Muscle layer of colon (tissue), 2 donors: ENCODE measurements around the gene UVRAG.

Experiments used
- H3K27ac ChIP-seq: one replicate; pipeline ENCODE4 v1.7.0; 2013; ENCODE audit warnings: low read depth, mild to moderate bottlenecking, low read length, moderate library complexity
- H3K27me3 ChIP-seq, 2 donors: one replicate each; pipeline ENCODE4 v1.7.0; 2013; ENCODE audit warnings: low read length in 2 of 2, mild to moderate bottlenecking in 2 of 2; ENCODE audit not compliant: insufficient read depth in 2 of 2, control insufficient read depth in 1 of 2
- H3K36me3 ChIP-seq: one replicate; pipeline ENCODE4 v1.7.0; 2013; ENCODE audit warnings: mild to moderate bottlenecking, low read length; ENCODE audit not compliant: insufficient read depth
- H3K4me1 ChIP-seq: one replicate; pipeline ENCODE4 v1.7.0; 2013; ENCODE audit warnings: mild to moderate bottlenecking, low read length; ENCODE audit not compliant: insufficient read depth
- H3K4me3 ChIP-seq, 2 donors: one replicate each; pipeline ENCODE4 v1.7.0; 2013; ENCODE audit warnings: low read length in 2 of 2, low read depth in 1 of 2, mild to moderate bottlenecking in 1 of 2, moderate library complexity in 1 of 2
- H3K9ac ChIP-seq: one replicate; pipeline ENCODE4 v1.7.0; 2013; ENCODE audit warnings: low read length
- H3K9me3 ChIP-seq: one replicate; pipeline ENCODE4 v1.7.0; 2013; ENCODE audit warnings: mild to moderate bottlenecking, low read length
- donor health status: abdominal sarcoma.
- donor health status: Adenocarcinoma of cecum.

The UVRAG gene

DNA sequence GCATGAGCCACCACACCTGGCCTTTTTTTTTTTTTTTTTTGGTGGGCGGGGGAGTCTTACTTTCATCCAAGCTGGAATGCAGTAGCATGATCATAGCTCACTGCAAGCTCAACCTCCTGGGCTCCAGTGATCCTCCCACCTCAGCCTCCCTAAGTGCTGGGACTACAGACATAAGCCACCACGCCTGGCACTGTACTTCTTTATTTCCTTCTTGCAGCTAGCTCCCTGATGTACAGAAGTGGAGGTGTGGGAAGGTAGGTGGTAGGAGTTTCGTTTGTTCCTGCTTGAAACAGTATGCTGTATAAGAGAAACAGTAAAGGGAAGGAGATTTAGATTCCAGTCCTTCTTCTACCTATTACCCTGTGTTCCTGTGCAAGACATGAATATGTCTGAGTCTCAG is 319.2 kb downstream of the UVRAG start:
- H3K9ac ChIP-seq, result no peak overlapping the region
- H3K36me3 ChIP-seq, result no peaks in the 10 kb centered on the region
- H3K27ac ChIP-seq, result no peak overlapping the region
- no peaks in the 10 kb centered on the region for H3K9me3 ChIP-seq
- no peaks in the 10 kb centered on the region for H3K27me3 ChIP-seq
- no peak overlapping the region for H3K4me3 ChIP-seq
- peaks cover 14% of the 10 kb centered on the region for H3K4me1 ChIP-seq

DNA sequence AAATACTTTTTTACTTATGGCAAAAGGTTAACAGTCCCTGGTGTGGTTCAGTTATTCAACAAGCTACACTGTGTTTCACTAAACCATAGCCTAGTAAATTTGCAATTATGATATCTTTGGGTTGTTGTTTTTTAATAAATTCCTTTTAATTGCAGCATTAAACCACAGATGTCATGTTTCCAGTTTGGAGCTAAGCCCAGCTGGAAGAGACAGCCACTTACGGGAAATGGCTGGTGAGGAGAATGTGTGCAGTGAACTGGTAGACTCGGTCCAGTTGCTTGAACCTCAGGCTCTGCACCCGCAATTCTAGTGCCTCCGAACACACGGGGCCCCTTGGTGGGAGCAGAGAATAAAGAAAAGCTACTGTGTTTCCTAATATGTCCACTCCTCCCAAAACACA is 320.5 kb downstream of the UVRAG start:
- peaks cover 14% of the 10 kb centered on the region for H3K4me1 ChIP-seq

GRCh38 chr11:76139314-76139713 is 324.3 kb downstream of the UVRAG start:
- H3K9me3 ChIP-seq, result no peaks in the 10 kb centered on the region
- no peak overlapping the region for H3K4me3 ChIP-seq
- no peak overlapping the region for H3K9ac ChIP-seq
- no peaks in the 10 kb centered on the region for H3K27me3 ChIP-seq
- no peaks in the 10 kb centered on the region for H3K4me1 ChIP-seq
- H3K36me3 ChIP-seq, result peaks cover 18% of the 10 kb centered on the region
- no peak overlapping the region for H3K27ac ChIP-seq

More for the DNA sequence above, 320.5 kb downstream of the UVRAG start:
- Histone ChIP-seq H3K4me3 (no peak overlapping the region), H3K36me3 (no peaks in the 10 kb centered on the region), H3K9ac (no peak overlapping the region), H3K27me3 (no peaks in the 10 kb centered on the region), H3K27ac (no peak overlapping the region), H3K9me3 (no peaks in the 10 kb centered on the region)

DNA sequence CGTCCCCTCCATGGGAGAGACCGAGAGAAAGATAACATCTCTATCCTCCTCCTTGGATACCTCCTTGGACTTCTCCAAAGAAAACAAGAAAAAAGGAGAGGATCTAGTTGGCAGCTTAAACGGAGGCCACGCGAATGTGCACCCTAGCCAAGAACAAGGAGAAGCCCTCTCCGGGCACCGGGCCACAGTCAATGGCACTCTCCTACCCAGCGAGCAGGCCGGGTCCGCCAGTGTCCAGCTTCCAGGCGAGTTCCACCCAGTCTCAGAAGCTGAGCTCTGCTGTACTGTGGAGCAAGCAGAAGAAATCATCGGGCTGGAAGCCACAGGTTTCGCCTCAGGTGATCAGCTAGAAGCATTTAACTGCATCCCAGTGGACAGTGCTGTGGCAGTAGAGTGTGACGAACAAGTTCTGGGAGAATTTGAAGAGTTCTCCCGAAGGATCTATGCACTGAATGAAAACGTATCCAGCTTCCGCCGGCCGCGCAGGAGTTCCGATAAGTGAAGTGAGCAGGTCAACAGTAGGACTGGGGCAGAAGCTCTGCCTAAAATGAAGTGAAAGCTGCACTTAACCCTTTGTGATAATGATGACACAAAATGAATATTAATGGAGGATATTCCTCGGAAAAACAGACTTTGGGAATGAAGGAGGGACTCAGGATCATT is 326.0 kb downstream of the UVRAG start:
- no peaks in the 10 kb centered on the region for H3K9me3 ChIP-seq
- H3K9ac ChIP-seq, result no peak overlapping the region
- H3K4me1 ChIP-seq, result no peaks in the 10 kb centered on the region
- H3K27ac ChIP-seq, result no peak overlapping the region
- peaks cover 18% of the 10 kb centered on the region for H3K36me3 ChIP-seq
- H3K27me3 ChIP-seq, result no peaks in the 10 kb centered on the region
- no peak overlapping the region for H3K4me3 ChIP-seq

DNA sequence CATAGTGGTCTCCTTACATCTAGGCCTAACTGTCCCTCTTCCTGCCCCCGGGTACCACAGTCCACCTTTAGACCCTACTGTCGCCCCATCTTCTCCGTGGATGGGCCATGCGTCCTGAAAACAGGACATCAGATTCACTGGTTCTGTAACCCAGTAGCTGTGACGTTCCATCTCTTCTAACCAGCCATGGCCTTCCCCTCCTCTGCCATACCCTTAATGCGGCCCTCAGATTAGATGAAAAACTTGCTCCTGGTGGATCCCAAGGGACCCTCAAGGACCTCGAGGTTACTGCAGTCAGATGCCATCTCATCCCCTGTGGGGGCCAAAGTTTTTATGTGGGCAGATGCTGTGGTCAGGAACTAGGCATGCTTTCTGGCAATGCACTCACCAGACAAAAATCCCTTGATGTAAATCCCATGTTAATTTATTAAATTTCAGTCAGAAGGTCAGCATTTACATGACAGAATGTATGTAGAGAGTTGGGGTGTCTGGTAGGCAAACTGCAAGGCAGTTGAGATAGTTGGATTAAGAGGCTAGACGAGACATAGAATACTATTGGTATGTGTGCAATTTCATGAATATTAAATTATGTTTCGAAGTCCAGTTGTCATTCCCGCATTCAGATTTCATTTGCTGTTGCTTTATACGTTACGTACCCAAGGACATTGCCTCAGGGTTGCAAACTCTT is 327.0 kb downstream of the UVRAG start:
- Histone ChIP-seq H3K36me3 (peaks cover 18% of the 10 kb centered on the region), H3K9ac (no peak overlapping the region), H3K4me3 (no peak overlapping the region), H3K4me1 (no peaks in the 10 kb centered on the region), H3K27ac (no peak overlapping the region), H3K27me3 (no peaks in the 10 kb centered on the region), H3K9me3 (no peaks in the 10 kb centered on the region)

DNA sequence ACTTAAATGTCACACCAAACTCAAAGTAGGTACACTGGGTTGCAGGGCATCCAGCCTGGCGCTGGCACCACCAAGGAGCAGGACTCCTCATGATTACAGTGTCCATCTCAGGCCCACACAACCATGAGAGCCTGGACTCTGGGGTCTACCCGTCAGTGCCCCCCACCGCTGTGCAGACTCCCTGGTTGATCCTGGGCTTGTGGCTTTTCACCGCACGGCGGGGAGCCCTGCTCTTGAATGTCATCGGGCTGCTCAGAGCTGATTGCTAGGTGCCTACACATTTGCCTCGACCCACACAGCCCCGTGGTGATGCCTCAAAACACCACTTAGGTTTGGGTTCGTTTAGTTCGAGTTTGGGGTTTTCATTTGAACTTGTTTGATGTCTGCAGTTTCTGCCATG is 328.3 kb downstream of the UVRAG start:
- Histone ChIP-seq H3K4me3 (no peak overlapping the region), H3K27ac (no peak overlapping the region), H3K9me3 (no peaks in the 10 kb centered on the region), H3K27me3 (no peaks in the 10 kb centered on the region), H3K9ac (no peak overlapping the region), H3K36me3 (peaks cover 18% of the 10 kb centered on the region), H3K4me1 (no peaks in the 10 kb centered on the region)

GRCh38 chr11:76147106-76147740 is 332.2 kb downstream of the UVRAG start:
- H3K9ac ChIP-seq, result no peak overlapping the region
- H3K9me3 ChIP-seq, result no peaks in the 10 kb centered on the region
- H3K27ac ChIP-seq, result no peak overlapping the region
- H3K36me3 ChIP-seq, result peaks cover 10% of the 10 kb centered on the region
- no peaks in the 10 kb centered on the region for H3K27me3 ChIP-seq
- H3K4me1 ChIP-seq, result peaks cover 6% of the 10 kb centered on the region
- no peak overlapping the region for H3K4me3 ChIP-seq

- Histone ChIP-seq H3K4me1 (peaks cover 13% of the 10 kb centered on the region), H3K27ac (no peak overlapping the region), H3K9ac (no peak overlapping the region), H3K27me3 (no peaks in the 10 kb centered on the region), H3K4me3 (no peak overlapping the region), H3K9me3 (no peaks in the 10 kb centered on the region), H3K36me3 (peaks cover 4% of the 10 kb centered on the region)
Measured at GRCh38 chr11:76148231-76148630, 333.2 kb downstream of the UVRAG start.

GRCh38 chr11:76148941-76149613 is 334.1 kb downstream of the UVRAG start:
- H3K4me1 ChIP-seq, result peaks cover 13% of the 10 kb centered on the region
- H3K9me3 ChIP-seq, result no peaks in the 10 kb centered on the region
- H3K9ac ChIP-seq, result no peak overlapping the region
- H3K27me3 ChIP-seq, result no peaks in the 10 kb centered on the region
- no peak overlapping the region for H3K4me3 ChIP-seq
- no peaks in the 10 kb centered on the region for H3K36me3 ChIP-seq
- no peak overlapping the region for H3K27ac ChIP-seq

DNA sequence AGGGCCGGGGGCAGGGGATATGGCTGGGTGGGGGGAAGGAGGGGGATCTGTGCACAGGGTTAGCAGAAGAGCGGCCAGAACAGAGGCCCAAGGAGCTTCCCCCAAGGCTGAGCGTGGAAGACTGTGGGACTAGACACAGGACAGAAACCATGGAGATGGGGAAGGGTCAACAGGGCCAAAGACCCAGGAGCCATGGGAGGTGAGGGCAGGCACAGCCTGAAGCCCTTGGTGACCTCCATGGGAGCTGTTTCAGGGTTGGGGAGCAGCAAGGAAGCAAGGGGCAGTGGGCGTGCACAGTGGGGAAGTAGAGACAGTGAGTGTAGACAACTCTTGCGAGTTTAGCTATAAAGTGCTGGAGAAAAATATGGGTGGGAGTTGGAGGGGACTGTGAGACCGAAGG is 334.7 kb downstream of the UVRAG start:
- H3K27ac ChIP-seq, result no peak overlapping the region
- H3K9me3 ChIP-seq, result no peaks in the 10 kb centered on the region
- H3K9ac ChIP-seq, result no peak overlapping the region
- H3K4me3 ChIP-seq, result no peak overlapping the region
- peaks cover 13% of the 10 kb centered on the region for H3K4me1 ChIP-seq
- H3K27me3 ChIP-seq, result no peaks in the 10 kb centered on the region
- no peaks in the 10 kb centered on the region for H3K36me3 ChIP-seq

GRCh38 chr11:76150141-76150540 is 335.1 kb downstream of the UVRAG start:
- Histone ChIP-seq H3K36me3 (no peaks in the 10 kb centered on the region), H3K9ac (no peak overlapping the region), H3K4me3 (no peak overlapping the region), H3K4me1 (peaks cover 13% of the 10 kb centered on the region), H3K27ac (no peak overlapping the region), H3K27me3 (no peaks in the 10 kb centered on the region), H3K9me3 (no peaks in the 10 kb centered on the region)
